Caco-2 (cell line): ENCODE measurements around the gene PPFIA1. TPM values are rescaled to one million over a fixed set of nuclear protein-coding genes. Genes with fewer than 3 reads are reported as not detected.

ENCODE experiments used
- BruUV-seq: library from RNA; stranded (reverse); fragments of 400-500 nt; replicated peaks from 2 replicates; lab custom pipeline; 2021; lab: Mats Ljungman, UMichigan
- CTCF ChIA-PET: fragments of 300-600 bp; sonication (Branson Sonifier 250); formaldehyde crosslinking; loops from one replicate; lab custom pipeline; 2022; ENCODE audit warnings: antibody characterized with exemption; lab: Charles Lee
- POLR2A ChIA-PET: fragments of 300-600 bp; sonication (Branson Sonifier 250); formaldehyde crosslinking; loops from one replicate; lab custom pipeline; 2022; ENCODE audit warnings: antibody characterized with exemption; lab: Charles Lee
- DNase-seq, 2 experiments: peaks; one replicate each; pipeline versions ENCODE4 v3.0.0 to v3.0.0-alpha.2; 2020 to 2022
- H3K27me3 ChIP-seq: replicated peaks from 2 replicates; pipeline ENCODE4 v1.6.0; 2011; ENCODE audit warnings: low read length; ENCODE audit not compliant: control insufficient read depth, insufficient read depth
- H3K36me3 ChIP-seq: 2 replicates; pipeline ENCODE4 v1.5.1; 2011; ENCODE audit warnings: low read length; ENCODE audit not compliant: control insufficient read depth, insufficient read depth
- H3K4me1 ChIP-seq: fragments of 250-450 bp; sonication (Bioruptor Pico); 2 replicates; pipeline ENCODE4 v1.5.1; 2020; ENCODE audit warnings: mild to moderate bottlenecking
- H3K4me3 ChIP-seq: 2 replicates; pipeline ENCODE4 v1.5.1; 2011; ENCODE audit warnings: low read depth, mild to moderate bottlenecking, control low read depth, low read length
- H3K9me3 ChIP-seq: fragments of 250-450 bp; sonication (Bioruptor Pico); 2 replicates; pipeline ENCODE4 v1.5.1; 2020; ENCODE audit warnings: mild to moderate bottlenecking, moderate library complexity
- H3K27ac Mint-ChIP-seq: one replicate; pipeline ENCODE4 v1.8.0; 2022; ENCODE audit warnings: mixed read lengths; ENCODE audit not compliant: unreplicated experiment
- H3K27me3 Mint-ChIP-seq: one replicate; pipeline ENCODE4 v1.8.0; 2022; ENCODE audit warnings: mixed read lengths; ENCODE audit not compliant: insufficient read depth, unreplicated experiment
- H3K36me3 Mint-ChIP-seq: one replicate; pipeline ENCODE4 v1.8.0; 2022; ENCODE audit warnings: mild to moderate bottlenecking, mixed read lengths; ENCODE audit not compliant: insufficient read depth, unreplicated experiment
- H3K4me1 Mint-ChIP-seq: one replicate; pipeline ENCODE4 v1.8.0; 2022; ENCODE audit warnings: low read depth, mixed read lengths; ENCODE audit not compliant: unreplicated experiment
- H3K4me3 Mint-ChIP-seq: one replicate; pipeline ENCODE4 v1.8.0; 2022; ENCODE audit warnings: mild to moderate bottlenecking, moderate library complexity, mixed read lengths; ENCODE audit not compliant: unreplicated experiment
- H3K9me3 Mint-ChIP-seq: one replicate; pipeline ENCODE4 v1.8.0; 2022; ENCODE audit warnings: mixed read lengths; ENCODE audit not compliant: unreplicated experiment
- intact Hi-C: fragments of 100-400 bp; cut with micrococcal nuclease; formaldehyde crosslinking; loops from one replicate; pipeline ENCODE4 v1.10.0; 2022; ENCODE audit not compliant: unreplicated experiment
- total RNA-seq: library from RNA; stranded (reverse); gene quantifications from 2 replicates; pipeline ENCODE4 v1.2.3, GENCODE V29; 2022
- TF ChIP-seq, protein P1 (sequence below), 2 experiments: fragments of 200-600 bp in 1 of 2; IDR thresholded peaks; 1 replicate in 1 of 2; 2 replicates in 1 of 2; pipeline versions ENCODE4 v1.5.1 to v1.8.0; 2011 to 2022; ENCODE audit warnings: antibody characterized with exemption in 1 of 2, control low read depth in 1 of 2, inconsistent platforms in 1 of 2, low read depth in 1 of 2, low read length in 1 of 2, mild to moderate bottlenecking in 1 of 2, moderate library complexity in 1 of 2; ENCODE audit not compliant: insufficient read depth in 1 of 2, severe bottlenecking in 1 of 2, unreplicated experiment in 1 of 2

PPFIA1 gene
- total RNA-seq, 1 experiment from 2014 or later: 148 TPM

DNA sequence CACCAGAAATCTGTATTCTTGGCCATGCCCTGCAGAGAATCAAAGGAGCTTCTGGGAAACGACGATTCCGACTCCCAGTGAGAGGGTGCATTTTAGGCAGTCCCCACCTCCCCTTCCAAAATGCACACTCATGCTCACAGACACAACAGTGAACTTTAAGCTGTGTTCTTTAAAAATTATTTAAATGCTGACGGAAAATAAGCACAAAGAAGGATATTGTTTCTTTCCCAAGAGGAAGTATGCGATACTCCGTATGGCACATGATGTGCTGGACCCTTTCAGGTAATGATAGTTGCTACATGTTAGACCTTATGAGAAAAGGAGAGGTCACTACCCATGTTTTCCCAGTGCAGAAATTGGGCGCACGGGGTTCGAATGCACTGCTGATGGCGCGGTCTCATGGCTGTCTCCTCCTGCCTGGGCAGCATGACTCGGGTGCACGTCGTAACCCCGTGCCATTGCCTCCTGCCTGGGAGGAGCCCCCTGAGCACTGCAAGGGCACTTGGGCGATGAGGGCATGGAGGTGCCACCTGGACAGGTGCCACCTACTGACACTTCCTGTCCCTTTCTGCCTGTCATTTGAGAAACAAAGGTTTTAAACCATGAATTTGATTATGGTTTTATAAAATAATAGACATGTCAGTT, 64.0 kb downstream of the PPFIA1 start:
- H3K27ac Mint-ChIP-seq: no peak overlapping the region
- H3K36me3 Mint-ChIP-seq: peaks cover 93% of the 10 kb centered on the region

DNA sequence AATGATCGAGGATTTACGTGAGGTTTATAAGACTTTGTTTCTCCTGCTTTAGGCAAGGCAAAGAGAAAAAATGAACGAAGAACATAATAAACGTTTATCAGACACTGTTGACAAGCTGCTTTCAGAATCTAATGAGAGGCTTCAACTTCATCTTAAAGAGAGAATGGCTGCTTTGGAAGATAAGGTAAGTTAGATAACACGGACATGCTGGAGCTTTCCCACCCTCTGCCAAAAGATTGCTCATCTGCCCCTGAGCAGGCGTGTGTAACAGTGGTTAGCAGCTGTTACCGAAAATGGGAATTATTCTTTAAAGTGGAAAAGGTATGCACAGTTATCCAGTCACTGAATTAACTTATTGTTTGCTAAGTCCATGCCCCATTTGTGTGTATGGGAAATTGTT, 65.0 kb downstream of the PPFIA1 start:
- Mint-ChIP-seq H3K36me3 (peaks cover 82% of the 10 kb centered on the region), H3K27me3 (no peaks in the 10 kb centered on the region), H3K4me3 (no peak overlapping the region), H3K9me3 (no peaks in the 10 kb centered on the region), H3K27ac (no peak overlapping the region), H3K4me1 (no peaks in the 10 kb centered on the region)
- H3K4me3 ChIP-seq: no peak overlapping the region
- TF ChIP-seq, protein P1, sequence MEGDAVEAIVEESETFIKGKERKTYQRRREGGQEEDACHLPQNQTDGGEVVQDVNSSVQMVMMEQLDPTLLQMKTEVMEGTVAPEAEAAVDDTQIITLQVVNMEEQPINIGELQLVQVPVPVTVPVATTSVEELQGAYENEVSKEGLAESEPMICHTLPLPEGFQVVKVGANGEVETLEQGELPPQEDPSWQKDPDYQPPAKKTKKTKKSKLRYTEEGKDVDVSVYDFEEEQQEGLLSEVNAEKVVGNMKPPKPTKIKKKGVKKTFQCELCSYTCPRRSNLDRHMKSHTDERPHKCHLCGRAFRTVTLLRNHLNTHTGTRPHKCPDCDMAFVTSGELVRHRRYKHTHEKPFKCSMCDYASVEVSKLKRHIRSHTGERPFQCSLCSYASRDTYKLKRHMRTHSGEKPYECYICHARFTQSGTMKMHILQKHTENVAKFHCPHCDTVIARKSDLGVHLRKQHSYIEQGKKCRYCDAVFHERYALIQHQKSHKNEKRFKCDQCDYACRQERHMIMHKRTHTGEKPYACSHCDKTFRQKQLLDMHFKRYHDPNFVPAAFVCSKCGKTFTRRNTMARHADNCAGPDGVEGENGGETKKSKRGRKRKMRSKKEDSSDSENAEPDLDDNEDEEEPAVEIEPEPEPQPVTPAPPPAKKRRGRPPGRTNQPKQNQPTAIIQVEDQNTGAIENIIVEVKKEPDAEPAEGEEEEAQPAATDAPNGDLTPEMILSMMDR (IDR thresholded peaks at IDR 0.05; ENCODE audit: insufficient read depth in 1 of 2, low read depth in 1 of 2, low read length in 1 of 2, severe bottlenecking in 1 of 2, unreplicated experiment in 1 of 2): no peak
- POLR2A ChIA-PET: no interaction called here
- no peaks in the 10 kb centered on the region for H3K9me3 ChIP-seq
- H3K27me3 ChIP-seq: no peaks in the 10 kb centered on the region
- BruUV-seq: no TSS peak
- no peak for DNase-seq
- H3K36me3 ChIP-seq: peaks cover 16% of the 10 kb centered on the region
- H3K4me1 ChIP-seq: no peaks in the 10 kb centered on the region
- intact Hi-C loops: no loop called here
- CTCF ChIA-PET: no interaction called here

More for the DNA sequence above, 64.0 kb downstream of the PPFIA1 start:
- peaks cover 16% of the 10 kb centered on the region for H3K36me3 ChIP-seq
- no peaks in the 10 kb centered on the region for H3K27me3 Mint-ChIP-seq
- no peaks in the 10 kb centered on the region for H3K27me3 ChIP-seq
- DNase-seq: no peak
- H3K4me1 ChIP-seq: no peaks in the 10 kb centered on the region
- H3K4me3 ChIP-seq: no peak overlapping the region
- intact Hi-C loops: no loop called here
- no peaks in the 10 kb centered on the region for H3K9me3 ChIP-seq
- ChIA-PET POLR2A (no interaction called here), CTCF (interaction anchor here (1.0 kb wide), 1 partner anchor 15 kb away, joined by 3 read pairs; no protein-coding TSS in a partner anchor)
- no peaks in the 10 kb centered on the region for H3K4me1 Mint-ChIP-seq
- TF ChIP-seq, protein P1 (IDR thresholded peaks at IDR 0.05; ENCODE audit: insufficient read depth in 1 of 2, low read depth in 1 of 2, low read length in 1 of 2, severe bottlenecking in 1 of 2, unreplicated experiment in 1 of 2): no peak
- H3K9me3 Mint-ChIP-seq: no peaks in the 10 kb centered on the region
- BruUV-seq: no TSS peak
- H3K4me3 Mint-ChIP-seq: no peak overlapping the region

DNA sequence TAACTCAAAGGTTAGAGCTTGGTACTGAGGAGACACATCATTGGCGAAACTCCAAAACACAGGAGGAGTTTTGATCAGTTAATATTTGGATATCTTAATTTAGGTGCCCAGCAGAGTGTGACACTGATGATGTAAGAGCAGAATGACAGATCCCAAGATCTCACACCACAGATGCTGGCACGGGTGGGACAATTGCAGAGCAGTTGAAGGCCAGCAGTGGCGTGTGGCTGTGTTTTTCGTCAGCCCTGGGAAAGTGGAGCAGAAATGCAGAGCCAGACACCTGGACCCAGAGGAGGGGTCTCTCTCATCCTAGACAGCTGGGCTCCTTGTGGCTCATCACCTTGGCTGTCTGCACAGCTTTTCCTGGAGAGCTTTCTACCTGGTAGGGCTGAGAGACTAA, 68.1 kb downstream of the PPFIA1 start:
- TF ChIP-seq, protein P1 (IDR thresholded peaks at IDR 0.05; ENCODE audit: insufficient read depth in 1 of 2, low read depth in 1 of 2, low read length in 1 of 2, severe bottlenecking in 1 of 2, unreplicated experiment in 1 of 2): no peak
- H3K4me1 Mint-ChIP-seq: no peaks in the 10 kb centered on the region
- no peak overlapping the region for H3K27ac Mint-ChIP-seq
- ChIA-PET POLR2A (no interaction called here), CTCF (no interaction called here)
- no peaks in the 10 kb centered on the region for H3K27me3 Mint-ChIP-seq
- BruUV-seq: no TSS peak
- H3K27me3 ChIP-seq: no peaks in the 10 kb centered on the region
- H3K9me3 Mint-ChIP-seq: no peaks in the 10 kb centered on the region
- H3K36me3 Mint-ChIP-seq: peaks cover 78% of the 10 kb centered on the region
- H3K4me3 Mint-ChIP-seq: no peak overlapping the region
- no peak overlapping the region for H3K4me3 ChIP-seq
- no peaks in the 10 kb centered on the region for H3K4me1 ChIP-seq
- H3K36me3 ChIP-seq: peaks cover 10% of the 10 kb centered on the region
- DNase-seq: no peak
- H3K9me3 ChIP-seq: no peaks in the 10 kb centered on the region
- intact Hi-C loops: no loop called here
